Cardiac ventricle fibroblast (primary cell): ENCODE results near the gene CBX3. TPM values are rescaled to one million over a fixed set of nuclear protein-coding genes. Genes with fewer than 3 reads are reported as not detected.

Source experiments
- total RNA-seq: library from RNA; depleted of rRNA; stranded (reverse); fragments of >200 nt; gene quantifications from 2 replicates; pipeline ENCODE4 v1.2.3, GENCODE V29; 2015

The CBX3 gene
- 74.3 and 87.9 TPM in 2 replicates for total RNA-seq

GRCh38 chr7:26201247-26202018 lies at the start of gene CBX3:
TSS of gene CBX3 (plus strand) at chr7:26201745. CDS start at chr7:26202999, 1,254 bp downstream.

GRCh38 chr7:26151953-26152781 lies 49.4 kb upstream of the CBX3 start, which contains the start of gene NFE2L3:
TSS of gene NFE2L3 (plus strand) at chr7:26152198. CDS start at chr7:26152499, 301 bp downstream.

GRCh38 chr7:26200444-26201246 lies 900 bp upstream of the CBX3 start, which contains the start of gene HNRNPA2B1:
TSS of gene HNRNPA2B1 (minus strand) at chr7:26200746. CDS start at chr7:26200577, 169 bp downstream.

Other genes starting within 250 kb of the CBX3 start
- gene NFE2L3, start 49.5 kb upstream of the CBX3 start, total RNA-seq: 0.29 and 1.6 TPM in 2 replicates
- 94.3 and 110 TPM in 2 replicates for gene HNRNPA2B1, start 999 bp upstream of the CBX3 start, total RNA-seq
- gene SNX10, start 90.1 kb downstream of the CBX3 start, total RNA-seq: 0.05 and 0.06 TPM in 2 replicates